Uterus (tissue), 2 donors: ENCODE measurements around the gene ENOX2.

Source experiments
- POLR2A ChIP-seq, 2 donors: fragments of 450-650 bp; IDR thresholded peaks; one replicate each; pipeline ENCODE4 v1.6.1; 2016; ENCODE audit warnings: antibody characterized with exemption in 2 of 2, mild to moderate bottlenecking in 1 of 2, moderate library complexity in 1 of 2
- TF ChIP-seq, protein P1 (sequence below), 4 experiments: fragments of 200-600 bp in 2 of 4; fragments of 450-650 bp in 2 of 4; sonication (generic) in 2 of 4; IDR thresholded peaks; one replicate each; pipeline ENCODE4 v1.5.1; 2016 to 2019; ENCODE audit warnings: antibody characterized with exemption in 4 of 4, mild to moderate bottlenecking in 2 of 4, moderate library complexity in 1 of 4

- TF ChIP-seq, protein P1, sequence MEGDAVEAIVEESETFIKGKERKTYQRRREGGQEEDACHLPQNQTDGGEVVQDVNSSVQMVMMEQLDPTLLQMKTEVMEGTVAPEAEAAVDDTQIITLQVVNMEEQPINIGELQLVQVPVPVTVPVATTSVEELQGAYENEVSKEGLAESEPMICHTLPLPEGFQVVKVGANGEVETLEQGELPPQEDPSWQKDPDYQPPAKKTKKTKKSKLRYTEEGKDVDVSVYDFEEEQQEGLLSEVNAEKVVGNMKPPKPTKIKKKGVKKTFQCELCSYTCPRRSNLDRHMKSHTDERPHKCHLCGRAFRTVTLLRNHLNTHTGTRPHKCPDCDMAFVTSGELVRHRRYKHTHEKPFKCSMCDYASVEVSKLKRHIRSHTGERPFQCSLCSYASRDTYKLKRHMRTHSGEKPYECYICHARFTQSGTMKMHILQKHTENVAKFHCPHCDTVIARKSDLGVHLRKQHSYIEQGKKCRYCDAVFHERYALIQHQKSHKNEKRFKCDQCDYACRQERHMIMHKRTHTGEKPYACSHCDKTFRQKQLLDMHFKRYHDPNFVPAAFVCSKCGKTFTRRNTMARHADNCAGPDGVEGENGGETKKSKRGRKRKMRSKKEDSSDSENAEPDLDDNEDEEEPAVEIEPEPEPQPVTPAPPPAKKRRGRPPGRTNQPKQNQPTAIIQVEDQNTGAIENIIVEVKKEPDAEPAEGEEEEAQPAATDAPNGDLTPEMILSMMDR (IDR thresholded peaks at IDR 0.05): no peak
- TF ChIP-seq POLR2A (IDR thresholded peaks at IDR 0.05): no peak
Measured at GRCh38 chrX:130895299-130895698, 7.7 kb downstream of the ENOX2 start.
